ENCODE results near the gene P2RY2.
"Not testable (repeated sequence)": the region's sequence is repeated elsewhere in the genome, so short reads cannot be mapped to it uniquely, and the experiment has no call there.

DNA sequence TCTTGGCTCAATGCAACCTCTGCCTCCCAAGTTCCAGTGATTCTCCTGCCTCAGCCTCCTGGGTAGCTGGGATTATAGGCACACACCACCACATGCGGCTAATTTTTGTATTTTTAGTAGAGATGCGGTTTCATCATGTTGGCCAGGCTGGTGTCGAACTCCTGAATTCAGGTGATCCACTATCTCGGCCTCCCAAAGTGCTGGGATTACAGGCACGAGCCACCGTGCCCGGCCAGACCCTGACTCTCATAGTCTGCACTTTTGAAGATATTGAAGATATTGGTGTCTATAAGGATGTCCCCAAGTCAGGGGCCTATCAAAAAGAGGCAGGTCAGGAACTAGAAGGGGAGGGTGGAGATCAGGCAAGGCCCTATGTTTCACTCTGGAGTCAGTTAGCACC is 20.3 kb upstream of the P2RY2 start:
- not testable (repeated sequence) for TF ChIP-seq CTCF, POLR2A (IDR thresholded peaks at IDR 0.05)

Data from heart left ventricle (tissue), 13 donors.